NCI-H510A (cell line): ENCODE data around the gene RICTOR.

ENCODE experiments used
- DNase-seq: peaks from one replicate; lab custom pipeline; 2025; lab: John Stamatoyannopoulos, UW

RICTOR gene

GRCh38 chr5:39100301-39100850 lies 26.2 kb upstream of the RICTOR start:
- DNase-seq, result no peak

- DNase-seq, result no peak
Observed at GRCh38 chr5:39099831-39100230, 25.6 kb upstream of the RICTOR start.

- DNase-seq, result no peak
Observed at GRCh38 chr5:39093352-39093751, 19.2 kb upstream of the RICTOR start.

GRCh38 chr5:39092581-39093351 lies 18.6 kb upstream of the RICTOR start:
- peak; percentile 7 for DNase-seq

GRCh38 chr5:39091940-39092580 lies 17.9 kb upstream of the RICTOR start:
- no peak for DNase-seq

- no peak for DNase-seq
Observed at GRCh38 chr5:39083968-39084367, 9.8 kb upstream of the RICTOR start.

GRCh38 chr5:39082995-39083394 lies 8.8 kb upstream of the RICTOR start:
- no peak for DNase-seq

GRCh38 chr5:39080597-39081204 lies 6.5 kb upstream of the RICTOR start:
- peak; percentile 17 for DNase-seq

GRCh38 chr5:39080168-39080567 lies 6.0 kb upstream of the RICTOR start:
- no peak for DNase-seq

- DNase-seq, result no peak
Observed at GRCh38 chr5:39079147-39079546, 4.9 kb upstream of the RICTOR start.

GRCh38 chr5:39076757-39077728 lies 2.8 kb upstream of the RICTOR start:
- no peak for DNase-seq

GRCh38 chr5:39076101-39076756 lies 2.0 kb upstream of the RICTOR start:
- no peak for DNase-seq

GRCh38 chr5:39073767-39074016 lies 507 bp downstream of the RICTOR start:
- DNase-seq, result no peak

- DNase-seq, result peak; percentile 30
Observed at GRCh38 chr5:39072925-39073766, 1.1 kb downstream of the RICTOR start.

GRCh38 chr5:39068099-39068498 lies 6.1 kb downstream of the RICTOR start:
- DNase-seq, result no peak

- DNase-seq, result no peak
Observed at GRCh38 chr5:39064450-39064849, 9.7 kb downstream of the RICTOR start.

GRCh38 chr5:39063037-39063436 lies 11.2 kb downstream of the RICTOR start:
- DNase-seq, result no peak

- no peak for DNase-seq
Observed at GRCh38 chr5:39062530-39062929, 11.7 kb downstream of the RICTOR start.

GRCh38 chr5:39062104-39062503 lies 12.1 kb downstream of the RICTOR start:
- no peak for DNase-seq

- DNase-seq, result no peak
Observed at GRCh38 chr5:39059064-39059463, 15.1 kb downstream of the RICTOR start.
